MM.1S (cell line): ENCODE measurements around the gene MAD1L1.

ENCODE experiments used
- DNase-seq: peaks from one replicate; pipeline ENCODE4 v3.0.0-alpha.2; 2015
- H2AFZ ChIP-seq: fragments of 300-600 bp; sonication (generic); 2 replicates; pipeline ENCODE4 v1.6.0; 2016; ENCODE audit warnings: antibody characterized with exemption, low read length
- H3F3A ChIP-seq: fragments of 300-600 bp; sonication (generic); 2 replicates; pipeline ENCODE4 v1.6.1; 2016; ENCODE audit warnings: mild to moderate bottlenecking, antibody characterized with exemption, low read length, moderate library complexity, mixed read lengths; ENCODE audit not compliant: insufficient read depth
- H3K27ac ChIP-seq: fragments of 300-600 bp; sonication (generic); 2 replicates; pipeline ENCODE4 v1.5.1; 2016; ENCODE audit warnings: mild to moderate bottlenecking, low read length
- H3K27me3 ChIP-seq: fragments of 300-600 bp; sonication (generic); replicated peaks from 2 replicates; pipeline ENCODE4 v1.6.0; 2016; ENCODE audit warnings: low read length; ENCODE audit not compliant: insufficient read depth
- H3K36me3 ChIP-seq: fragments of 300-600 bp; sonication (generic); replicated peaks from 2 replicates; pipeline ENCODE4 v1.6.1; 2016; ENCODE audit warnings: mild to moderate bottlenecking, low read length, mixed read lengths; ENCODE audit not compliant: insufficient read depth
- H3K4me1 ChIP-seq: fragments of 300-600 bp; sonication (generic); 2 replicates; pipeline ENCODE4 v1.6.1; 2016; ENCODE audit warnings: low read length, mixed read lengths
- H3K4me2 ChIP-seq: fragments of 300-600 bp; sonication (generic); 2 replicates; pipeline ENCODE4 v1.6.0; 2016; ENCODE audit warnings: low read depth, low read length
- H3K4me3 ChIP-seq: fragments of 300-600 bp; sonication (generic); 2 replicates; pipeline ENCODE4 v1.5.1; 2016; ENCODE audit warnings: low read length, mixed read lengths
- H3K79me2 ChIP-seq: fragments of 300-600 bp; sonication (generic); 2 replicates; pipeline ENCODE4 v1.6.1; 2016; ENCODE audit warnings: mixed run types, low read length, mixed read lengths
- H3K9ac ChIP-seq: fragments of 300-600 bp; sonication (generic); 2 replicates; pipeline ENCODE4 v1.6.1; 2016; ENCODE audit warnings: low read length, mixed read lengths
- H3K9me2 ChIP-seq: fragments of 300-600 bp; sonication (generic); replicated peaks from 2 replicates; pipeline ENCODE4 v1.6.1; 2016; ENCODE audit warnings: mild to moderate bottlenecking, low read length, mixed read lengths; ENCODE audit not compliant: insufficient read depth
- H3K9me3 ChIP-seq: fragments of 300-600 bp; sonication (generic); replicated peaks from 2 replicates; pipeline ENCODE4 v1.6.1; 2016; ENCODE audit warnings: mild to moderate bottlenecking, low read length, mixed read lengths; ENCODE audit not compliant: insufficient read depth
- H4K20me1 ChIP-seq: fragments of 300-600 bp; sonication (generic); 2 replicates; pipeline ENCODE4 v1.6.1; 2016; ENCODE audit warnings: mild to moderate bottlenecking, low read length, moderate library complexity, mixed read lengths; ENCODE audit not compliant: insufficient read depth
- CTCF ChIP-seq: fragments of 300-600 bp; sonication (generic); IDR thresholded peaks from 2 replicates; pipeline ENCODE4 v1.5.1; 2016; ENCODE audit warnings: antibody characterized with exemption, low read length, mixed read lengths
- EZH2 ChIP-seq: fragments of 300-600 bp; sonication (generic); optimal IDR thresholded peaks from 2 replicates; pipeline ENCODE3; 2017; ENCODE audit warnings: low read depth, mild to moderate bottlenecking, antibody characterized with exemption, low read length, mixed read lengths
- EZH2phosphoT487 ChIP-seq: fragments of 300-600 bp; sonication (generic); IDR thresholded peaks from 2 replicates; pipeline ENCODE4 v1.6.1; 2018; ENCODE audit warnings: antibody characterized with exemption, low read length

The MAD1L1 gene

GRCh38 chr7:2280424-2280823, 47.7 kb upstream of the MAD1L1 start:
- Histone ChIP-seq H3K27ac (no peak overlapping the region), H3K9me3 (no peaks in the 10 kb centered on the region), H2AFZ (no peak overlapping the region), H3K4me1 (no peaks in the 10 kb centered on the region), H3F3A (no peaks in the 10 kb centered on the region), H3K9me2 (no peaks in the 10 kb centered on the region), H3K79me2 (0 out of 2 replicates have a peak, but pooled peaks cover 2% of the 10 kb centered on the region), H3K36me3 (no peaks in the 10 kb centered on the region), H3K4me3 (no peak overlapping the region), H3K27me3 (no peaks in the 10 kb centered on the region), H4K20me1 (no peaks in the 10 kb centered on the region), H3K9ac (no peak overlapping the region), H3K4me2 (no peak overlapping the region)
- no peak for DNase-seq
- TF ChIP-seq EZH2 (no peak), EZH2phosphoT487 (no peak), CTCF (no peak)

- Histone ChIP-seq H3K27me3 (no peaks in the 10 kb centered on the region), H4K20me1 (no peaks in the 10 kb centered on the region), H3K9me3 (no peaks in the 10 kb centered on the region), H3K36me3 (no peaks in the 10 kb centered on the region), H3K4me2 (no peak overlapping the region), H3K9me2 (no peaks in the 10 kb centered on the region), H3F3A (no peaks in the 10 kb centered on the region), H3K79me2 (0 out of 2 replicates have a peak, but pooled peaks cover 2% of the 10 kb centered on the region), H2AFZ (no peak overlapping the region), H3K4me1 (no peaks in the 10 kb centered on the region), H3K9ac (no peak overlapping the region), H3K27ac (no peak overlapping the region), H3K4me3 (no peak overlapping the region)
- no peak for DNase-seq
- TF ChIP-seq EZH2, result no peak
Measured at GRCh38 chr7:2279896-2280295, 47.2 kb upstream of the MAD1L1 start.

- DNase-seq, result no peak
- 0 out of 2 replicates have a peak, but pooled peaks cover 2% of the 10 kb centered on the region for H3K79me2 ChIP-seq
- no peaks in the 10 kb centered on the region for H3K36me3 ChIP-seq
- no peak overlapping the region for H3K9ac ChIP-seq
- H3F3A ChIP-seq, result no peaks in the 10 kb centered on the region
- no peak overlapping the region for H3K27ac ChIP-seq
- no peak for TF ChIP-seq CTCF
- TF ChIP-seq EZH2, result no peak
- TF ChIP-seq EZH2phosphoT487, result no peak
- no peaks in the 10 kb centered on the region for H3K9me3 ChIP-seq
- no peak overlapping the region for H2AFZ ChIP-seq
- H3K27me3 ChIP-seq, result no peaks in the 10 kb centered on the region
- no peaks in the 10 kb centered on the region for H3K9me2 ChIP-seq
- H3K4me3 ChIP-seq, result no peak overlapping the region
- H3K4me1 ChIP-seq, result no peaks in the 10 kb centered on the region
- H3K4me2 ChIP-seq, result no peak overlapping the region
- no peaks in the 10 kb centered on the region for H4K20me1 ChIP-seq
Measured at GRCh38 chr7:2278026-2278425, 45.3 kb upstream of the MAD1L1 start.

GRCh38 chr7:2276107-2276506, 43.4 kb upstream of the MAD1L1 start:
- no peaks in the 10 kb centered on the region for H3K4me1 ChIP-seq
- H3F3A ChIP-seq, result no peaks in the 10 kb centered on the region
- no peaks in the 10 kb centered on the region for H3K9me2 ChIP-seq
- H4K20me1 ChIP-seq, result no peaks in the 10 kb centered on the region
- DNase-seq, result no peak
- H3K27ac ChIP-seq, result no peak overlapping the region
- H3K4me2 ChIP-seq, result no peak overlapping the region
- H3K27me3 ChIP-seq, result no peaks in the 10 kb centered on the region
- no peak overlapping the region for H2AFZ ChIP-seq
- no peak overlapping the region for H3K4me3 ChIP-seq
- H3K9ac ChIP-seq, result no peak overlapping the region
- no peaks in the 10 kb centered on the region for H3K9me3 ChIP-seq
- H3K36me3 ChIP-seq, result no peaks in the 10 kb centered on the region
- TF ChIP-seq EZH2phosphoT487 (no peak), CTCF (no peak), EZH2 (no peak)
- no peaks in the 10 kb centered on the region for H3K79me2 ChIP-seq
